A549 (cell line): ENCODE measurements around the gene ADCY10. TPM values are rescaled to one million over a fixed set of nuclear protein-coding genes. Genes with fewer than 3 reads are reported as not detected.

ENCODE experiments used
- ATAC-seq, 2 experiments: fragments of 200-7000 bp in 1 of 2; fragments of >200 bp in 1 of 2; cut with Nextera tagmentation in 1 of 2; cut with Tn5 transposase in 1 of 2; 3 replicates each; pipeline versions ENCODE4 v1.8.0 to v1.9.1; 2018 to 2020; ENCODE audit warnings: mild to moderate bottlenecking in 1 of 2, moderate library complexity in 1 of 2
- CTCF ChIA-PET: fragments of 300-600 bp; sonication (Branson Sonifier 250); formaldehyde crosslinking; extraction: SDS; loops from one replicate; lab custom pipeline; 2021; ENCODE audit warnings: antibody characterized with exemption, inconsistent platforms; lab: Yijun Ruan, JAX
- POLR2A ChIA-PET: fragments of 350-600 bp; formaldehyde crosslinking; extraction: SDS; loops from one replicate; lab custom pipeline; 2021; ENCODE audit warnings: antibody characterized with exemption, inconsistent platforms; lab: Yijun Ruan, JAX
- DNase-seq, 2 experiments: peaks; one replicate each; pipeline versions ENCODE4 v3.0.0 to v3.0.0-alpha.2; 2011 to 2016; ENCODE audit warnings: low read depth in 1 of 2, low spot score in 1 of 2
- FAIRE-seq: peaks from 2 replicates; lab custom pipeline; 2011; peaks lifted over from hg19 to GRCh38; lab: Jason Lieb, UNC
- H3K27ac ChIP-seq, 2 experiments: fragments of >200 bp; sonication (Bioruptor Twin); formaldehyde crosslinking; 3 replicates each; pipeline ENCODE4 v1.5.1; 2016 to 2017
- H3K4me1 ChIP-seq: fragments of >200 bp; sonication (Bioruptor Twin); formaldehyde crosslinking; 3 replicates; pipeline ENCODE4 v1.6.1; 2016
- H3K4me2 ChIP-seq: fragments of >200 bp; sonication (Bioruptor Twin); formaldehyde crosslinking; 3 replicates; pipeline ENCODE4 v1.6.1; 2016
- H3K4me3 ChIP-seq: fragments of >200 bp; sonication (Bioruptor Twin); formaldehyde crosslinking; 3 replicates; pipeline ENCODE4 v1.5.1; 2016
- H3K9me3 ChIP-seq: fragments of >200 bp; sonication (Bioruptor Twin); formaldehyde crosslinking; 3 replicates; pipeline ENCODE4 v1.6.1; 2016
- CBX2 ChIP-seq: fragments of 200-600 bp; sonication (generic); IDR thresholded peaks from 2 replicates; pipeline ENCODE4 v1.6.1; 2016; ENCODE audit warnings: low read depth, mild to moderate bottlenecking, borderline replicate concordance
- CHD4 ChIP-seq: fragments of 200-600 bp; sonication (generic); IDR thresholded peaks from 2 replicates; pipeline ENCODE4 v1.6.1; 2016; ENCODE audit warnings: antibody characterized with exemption, mild to moderate bottlenecking, borderline replicate concordance
- E2F6 ChIP-seq: IDR thresholded peaks from 2 replicates; pipeline ENCODE4 v1.6.1; 2012; ENCODE audit warnings: low read depth, borderline replicate concordance
- EHF ChIP-seq: fragments of 250-450 bp; sonication (Bioruptor Pico); IDR thresholded peaks from 2 replicates; pipeline ENCODE4 v1.5.0; 2020; ENCODE audit warnings: mild to moderate bottlenecking
- FOSB ChIP-seq: fragments of 250-450 bp; sonication (Bioruptor Pico); IDR thresholded peaks from 2 replicates; pipeline ENCODE4 v1.5.0; 2020; ENCODE audit warnings: mild to moderate bottlenecking, moderate library complexity
- GATA3 ChIP-seq: IDR thresholded peaks from 2 replicates; pipeline ENCODE4 v1.6.1; 2012; ENCODE audit warnings: borderline replicate concordance
- HMGXB4 ChIP-seq: fragments of 250-450 bp; sonication (Bioruptor Pico); IDR thresholded peaks from 2 replicates; pipeline ENCODE4 v1.5.0; 2021; ENCODE audit warnings: mild to moderate bottlenecking, moderate library complexity, borderline replicate concordance
- JUN ChIP-seq, 2 experiments: fragments of >200 bp; sonication (Bioruptor Twin); formaldehyde crosslinking; IDR thresholded peaks; 2 replicates in 1 of 2; 3 replicates in 1 of 2; pipeline ENCODE4 v1.6.1; 2016 to 2017
- KDM1A ChIP-seq: fragments of 200-600 bp; sonication (generic); IDR thresholded peaks from 2 replicates; pipeline ENCODE4 v1.6.1; 2016; ENCODE audit warnings: low read depth, mild to moderate bottlenecking
- KDM5A ChIP-seq: fragments of 200-600 bp; sonication (generic); IDR thresholded peaks from 2 replicates; pipeline ENCODE4 v1.6.1; 2016; ENCODE audit warnings: antibody characterized with exemption, mild to moderate bottlenecking
- MAX ChIP-seq: IDR thresholded peaks from 2 replicates; pipeline ENCODE4 v1.6.1; 2012
- MYC ChIP-seq: IDR thresholded peaks from 2 replicates; pipeline ENCODE4 v1.6.1; 2012; ENCODE audit warnings: mild to moderate bottlenecking, inconsistent platforms, low read length, improper control_type of control experiment, borderline replicate concordance
- PBX3 ChIP-seq: IDR thresholded peaks from 2 replicates; pipeline ENCODE4 v1.6.1; 2012
- PHF8 ChIP-seq: fragments of 200-600 bp; sonication (generic); IDR thresholded peaks from 2 replicates; pipeline ENCODE4 v1.6.1; 2016; ENCODE audit warnings: low read depth, mild to moderate bottlenecking, antibody characterized with exemption, moderate library complexity, borderline replicate concordance
- POLR2A ChIP-seq: IDR thresholded peaks from 2 replicates; pipeline ENCODE4 v1.6.1; 2012; ENCODE audit warnings: mild to moderate bottlenecking, low read length
- RARB ChIP-seq: fragments of 250-450 bp; sonication (Bioruptor Pico); IDR thresholded peaks from 2 replicates; pipeline ENCODE4 v1.8.0; 2021; ENCODE audit warnings: mild to moderate bottlenecking, moderate library complexity
- RCOR1 ChIP-seq: fragments of 150-350 bp; IDR thresholded peaks from 2 replicates; pipeline ENCODE4 v1.6.1; 2014; ENCODE audit warnings: antibody characterized with exemption, low read length, low read depth
- REST ChIP-seq: fragments of 200-600 bp; sonication (generic); IDR thresholded peaks from 2 replicates; pipeline ENCODE4 v1.6.1; 2016; ENCODE audit warnings: antibody characterized with exemption, mild to moderate bottlenecking, moderate library complexity
- RNF2 ChIP-seq: fragments of 200-600 bp; sonication (generic); IDR thresholded peaks from 2 replicates; pipeline ENCODE4 v1.6.1; 2016; ENCODE audit warnings: low read depth, mild to moderate bottlenecking, antibody characterized with exemption, moderate library complexity, borderline replicate concordance
- SMC3 ChIP-seq: fragments of >200 bp; sonication (Bioruptor Twin); formaldehyde crosslinking; IDR thresholded peaks from 3 replicates; pipeline ENCODE4 v1.6.1; 2018; ENCODE audit warnings: inconsistent platforms
- SREBF2 ChIP-seq: fragments of 450-650 bp; IDR thresholded peaks from 2 replicates; pipeline ENCODE4 v1.6.1; 2014; ENCODE audit warnings: mild to moderate bottlenecking, moderate library complexity
- TP53 ChIP-seq: fragments of 250-450 bp; sonication (Bioruptor Pico); IDR thresholded peaks from 2 replicates; pipeline ENCODE4 v1.5.0; 2021; ENCODE audit warnings: mild to moderate bottlenecking, moderate library complexity
- USF2 ChIP-seq: fragments of 450-650 bp; IDR thresholded peaks from 2 replicates; pipeline ENCODE4 v1.6.1; 2014; ENCODE audit warnings: antibody characterized with exemption
- ZFP36 ChIP-seq: fragments of 450-650 bp; IDR thresholded peaks from 2 replicates; pipeline ENCODE4 v1.6.1; 2014; ENCODE audit warnings: borderline replicate concordance; ENCODE audit not compliant: partially characterized antibody
- ZNF302 ChIP-seq: fragments of 250-450 bp; sonication (Bioruptor Pico); IDR thresholded peaks from 2 replicates; pipeline ENCODE4 v1.9.0; 2021; ENCODE audit warnings: inconsistent platforms, mild to moderate bottlenecking, moderate library complexity
- WGBS: methylation state at CpG from one replicate; pipeline ENCODE4 v1.1.6; 2017; ENCODE audit errors: missing lambda C conversion rate; 5-methylcytosine and 5-hydroxymethylcytosine counted together
- polyA plus RNA-seq, 4 experiments: library from polyadenylated mRNA; depleted of rRNA in 3 of 4; stranded (reverse); fragments of >200 nt; fragmentation: RNase III in 1 of 4; extraction: RNeasy Plus Mini Kit Qiagen cat#74134 plus additional on column Dnase treatment in 1 of 4; gene quantifications; 2 replicates in 3 of 4; 3 replicates in 1 of 4; pipeline ENCODE4 v1.2.3, GENCODE V29; 2011 to 2017

ADCY10 gene
- polyA plus RNA-seq, 2 of the 4 experiments (the other 2 are of a cell fraction) = 0.03 to 0.18 TPM

GRCh38 chr1:167936068-167936929 is 22.4 kb upstream of the ADCY10 start, which contains the start of gene DCAF6 (continued):
- 0 out of 2 replicates have a peak, but pooled peaks have one; percentile 24 for TF ChIP-seq PBX3
- TF ChIP-seq KDM1A = no peak
- TF ChIP-seq KDM5A = 0 out of 2 replicates have a peak, but pooled peaks have one; percentile 23
- TF ChIP-seq TP53 = peak; percentile 85; the same call in 1 of the 2 replicates
- TF ChIP-seq FOSB (CRISPR knock-in tag) = no peak
- peak; percentile 68 to 81; a peak in 4 of 5 replicates for TF ChIP-seq JUN (IDR thresholded peaks at IDR 0.05)
- peak; percentile 80 for TF ChIP-seq E2F6
- no peak for TF ChIP-seq MYC
- TF ChIP-seq MAX = peak; percentile 77
- TF ChIP-seq ZNF302 = no peak
- no peak for TF ChIP-seq CHD4
- peak; percentile 45 for TF ChIP-seq POLR2A
- peak; percentile 51; the same call in 1 of the 2 replicates for TF ChIP-seq GATA3

GRCh38 chr1:167935216-167936067 is 21.5 kb upstream of the ADCY10 start:
- Histone ChIP-seq H3K4me1 (peaks cover 38% of the 10 kb centered on the region), H3K4me2 (peak overlapping the region; percentile 95), H3K27ac (peak overlapping the region; percentile 89 to 92), H3K4me3 (peak overlapping the region; percentile 80), H3K9me3 (no peaks in the 10 kb centered on the region)
- DNase-seq = peak; percentile 41 to 55
- ChIA-PET CTCF (interaction anchor here (0.6 to 1.6 kb wide), 6 partner anchors 8 to 157 kb away, joined by 3 to 6 read pairs (median 4); no protein-coding TSS in a partner anchor), POLR2A (interaction anchor here (0.7 to 3.1 kb wide), 10 partner anchors 8 to 292 kb away, joined by 3 to 32 read pairs (median 5); partner anchors contain the start of genes MPZL1 and TIPRL)
- WGBS = under 1% methylated on average over 39 of the region's 45 CpGs
- peak; percentile 56 to 58 for ATAC-seq
- no peak for FAIRE-seq
- TF ChIP-seq JUN (IDR thresholded peaks at IDR 0.05) = no peak
- no peak for TF ChIP-seq GATA3
- no peak for TF ChIP-seq ZFP36
- TF ChIP-seq CBX2 = no peak
- no peak for TF ChIP-seq USF2
- TF ChIP-seq SMC3 = no peak
- TF ChIP-seq RARB (CRISPR knock-in tag) = no peak
- TF ChIP-seq PHF8 = no peak; the same call in 1 of the 2 replicates
- peak; percentile 67; the same call in 1 of the 2 replicates for TF ChIP-seq POLR2A
- 0 out of 2 replicates have a peak, but pooled peaks have one; percentile 21 for TF ChIP-seq HMGXB4 (CRISPR knock-in tag)
- no peak for TF ChIP-seq REST
- no peak for TF ChIP-seq PBX3
- no peak for TF ChIP-seq RNF2
- TF ChIP-seq EHF (CRISPR knock-in tag) = no peak
- no peak for TF ChIP-seq SREBF2
- no peak for TF ChIP-seq RCOR1
